K562 (cell line): Measurements from ENCODE around the gene RNF152. TPM values are rescaled to one million over a fixed set of nuclear protein-coding genes. Genes with fewer than 3 reads are reported as not detected.

Experiments used
- ATAC-seq: fragments of 200-7000 bp; cut with Tn5 transposase; 3 replicates; pipeline ENCODE4 v1.9.1; 2020; ENCODE audit warnings: moderate library complexity
- BruUV-seq: library from RNA; stranded (reverse); fragments of 400-500 nt; replicated peaks from 2 replicates; lab custom pipeline; 2021; lab: Mats Ljungman, UMichigan
- CTCF ChIA-PET: fragments of 300-600 bp; formaldehyde crosslinking; extraction: SDS; loops from one replicate; lab custom pipeline; 2021; ENCODE audit warnings: low intra/inter-chr PET ratio; lab: Yijun Ruan, JAX
- POLR2A ChIA-PET: fragments of 300-600, 350-650 bp; sonication (Branson Sonifier 250); formaldehyde crosslinking; extraction: SDS; loops from one replicate; lab custom pipeline; 2021; ENCODE audit warnings: antibody characterized with exemption, inconsistent platforms; lab: Yijun Ruan, JAX
- DNase-seq, 4 experiments: peaks; one replicate each; pipeline versions ENCODE4 v3.0.0 to v3.0.0-alpha.2; 2011 to 2018; ENCODE audit warnings: low spot score in 3 of 4, mixed read lengths in 3 of 4; ENCODE audit errors: extremely low read depth in 1 of 4
- FAIRE-seq: peaks from 2 replicates; lab custom pipeline; 2011; peaks lifted over from hg19 to GRCh38; lab: Jason Lieb, UNC
- H2AFZ ChIP-seq: 2 replicates; pipeline ENCODE4 v1.6.0; 2011; ENCODE audit warnings: low read depth, low read length, control low read depth, inconsistent platforms
- H3K27ac ChIP-seq: fragments of 200-600 bp; 3 replicates; pipeline ENCODE4 v1.8.0; 2011; ENCODE audit warnings: low read depth, mild to moderate bottlenecking, control low read depth, inconsistent platforms, low read length, moderate library complexity, mixed read lengths; ENCODE audit errors: extremely low read depth
- H3K27me3 ChIP-seq, 2 experiments: fragments of 300-600 bp in 1 of 2; 2 replicates in 1 of 2; 3 replicates in 1 of 2; pipeline versions ENCODE4 v1.6.0 to v1.8.0; 2011; ENCODE audit warnings: inconsistent platforms in 2 of 2, low read length in 2 of 2, mild to moderate bottlenecking in 1 of 2, mixed read lengths in 1 of 2, moderate library complexity in 1 of 2; ENCODE audit not compliant: control insufficient read depth in 2 of 2, insufficient read depth in 2 of 2
- H3K36me3 ChIP-seq: fragments of 300-600 bp; 3 replicates; pipeline ENCODE4 v1.8.0; 2011; ENCODE audit warnings: mild to moderate bottlenecking, low read length, inconsistent platforms; ENCODE audit not compliant: control insufficient read depth, insufficient read depth
- H3K4me1 ChIP-seq, 2 experiments: fragments of 200-600 bp in 1 of 2; replicated peaks in 1 of 2; 2 replicates in 1 of 2; 3 replicates in 1 of 2; pipeline versions ENCODE4 v1.5.1 to v1.8.0; 2011; ENCODE audit warnings: inconsistent platforms in 2 of 2, low read length in 2 of 2, mild to moderate bottlenecking in 1 of 2, mixed read lengths in 1 of 2, moderate library complexity in 1 of 2; ENCODE audit not compliant: control insufficient read depth in 2 of 2, insufficient read depth in 2 of 2
- H3K4me2 ChIP-seq: 2 replicates; pipeline ENCODE4 v1.6.1; 2011; ENCODE audit warnings: low read length, control low read depth, inconsistent platforms, mixed read lengths; ENCODE audit not compliant: insufficient read depth
- H3K4me3 ChIP-seq: fragments of 200-600 bp; sonication (generic), shearing (Covaris generic); 2 replicates; pipeline ENCODE4 v1.5.1; 2016; ENCODE audit warnings: control low read depth, inconsistent platforms
- H3K79me2 ChIP-seq: fragments of 200-600 bp; 3 replicates; pipeline ENCODE4 v1.8.0; 2011; ENCODE audit warnings: low read length, inconsistent platforms; ENCODE audit not compliant: control insufficient read depth, insufficient read depth
- H3K9ac ChIP-seq, 2 experiments: 2 replicates each; pipeline versions ENCODE4 v1.6.0 to v1.6.1; 2011; ENCODE audit warnings: low read depth in 2 of 2, low read length in 2 of 2, control low read depth in 1 of 2, inconsistent platforms in 1 of 2, mild to moderate bottlenecking in 1 of 2, mixed read lengths in 1 of 2; ENCODE audit not compliant: insufficient read depth in 1 of 2
- H3K9me1 ChIP-seq: one replicate; pipeline ENCODE4 v1.6.0; 2011; ENCODE audit warnings: inconsistent platforms, mild to moderate bottlenecking, low read length, moderate library complexity; ENCODE audit not compliant: control insufficient read depth, insufficient read depth
- H3K9me3 ChIP-seq: replicated peaks from 2 replicates; pipeline ENCODE4 v1.5.1; 2011; ENCODE audit warnings: low read depth, low read length, inconsistent platforms; ENCODE audit not compliant: control insufficient read depth, insufficient read depth
- H4K20me1 ChIP-seq: replicated peaks from 2 replicates; pipeline ENCODE4 v1.6.1; 2011; ENCODE audit warnings: low read length, inconsistent platforms, mixed read lengths; ENCODE audit not compliant: control insufficient read depth, insufficient read depth
- CTBP1 ChIP-seq: fragments of 450-650 bp; IDR thresholded peaks from 2 replicates; pipeline ENCODE4 v1.6.1; 2016; ENCODE audit warnings: borderline replicate concordance
- HDAC2 ChIP-seq: fragments of 450-650 bp; IDR thresholded peaks from 2 replicates; pipeline ENCODE4 v1.6.1; 2016; ENCODE audit warnings: mild to moderate bottlenecking
- MCM5 ChIP-seq: fragments of 450-650 bp; IDR thresholded peaks from 2 replicates; pipeline ENCODE4 v1.6.1; 2016; ENCODE audit warnings: low read depth
- XRCC5 ChIP-seq: fragments of 200-400 bp; formaldehyde crosslinking; IDR thresholded peaks from 2 replicates; pipeline ENCODE4 v1.6.1; 2017; ENCODE audit warnings: low read depth, mild to moderate bottlenecking, low read length
- WGBS: fragments of 100-300 bp; shearing (Covaris generic); methylation state at CpG from one replicate; pipeline ENCODE4 v1.1.6; 2016; ENCODE audit warnings: low coverage, mixed read lengths; ENCODE audit not compliant: insufficient coverage; ENCODE audit errors: missing lambda C conversion rate; 5-methylcytosine and 5-hydroxymethylcytosine counted together
- in situ Hi-C: fragments of 300-500 bp; cut with MboI; formaldehyde crosslinking; loops from 4 replicates; pipeline ENCODE4 v1.15.0; 2018; ENCODE audit warnings: inconsistent platforms, mixed read lengths
- intact Hi-C: fragments of 100-400 bp; cut with micrococcal nuclease; formaldehyde crosslinking; loops from 2 replicates; pipeline ENCODE4 v1.14.2; 2022
- polyA plus RNA-seq, 8 experiments: library from polyadenylated mRNA; depleted of rRNA in 4 of 8; stranded (reverse) in 5 of 8; unstranded in 3 of 8; fragments of >200 nt; fragmentation: Nextera tagmentation in 2 of 8; fragmentation: Illumina TruSeq in 1 of 8; extraction: Ambion mirVana in 2 of 8; extraction: Trizol in 1 of 8; gene quantifications; 2 replicates each; pipeline versions ENCODE4 v1.2.1 to v1.2.3, GENCODE V29; 2011 to 2014; ENCODE audit warnings: inconsistent platforms in 1 of 8, missing spikeins in 1 of 8
- total RNA-seq, 7 experiments: library from RNA; depleted of rRNA in 6 of 7; stranded (reverse); fragments of >200 nt in 6 of 7; fragmentation: Illumina TruSeq in 2 of 7; extraction: Trizol in 2 of 7; gene quantifications; 2 replicates each; pipeline versions ENCODE4 v1.2.1 to v1.2.3, GENCODE V29; 2011 to 2021; ENCODE audit warnings: low replicate concordance in 1 of 7
- TF ChIP-seq, protein P1 (sequence below), 2 experiments: fragments of 450-650 bp in 1 of 2; sonication (generic) in 1 of 2; formaldehyde crosslinking; conservative IDR thresholded peaks; 2 replicates each; pipeline versions ENCODE4 v1.4.0 to v1.8.1; 2020 to 2022; ENCODE audit warnings: mild to moderate bottlenecking in 1 of 2, missing genetic modification reagents in 1 of 2

The RNF152 gene
- total and polyA plus RNA-seq, 9 of the 15 experiments (the other 6 are each of a cell fraction or from before 2014, with no cell fraction given), result 0.04 to 0.05 TPM; not detected in 7

DNA sequence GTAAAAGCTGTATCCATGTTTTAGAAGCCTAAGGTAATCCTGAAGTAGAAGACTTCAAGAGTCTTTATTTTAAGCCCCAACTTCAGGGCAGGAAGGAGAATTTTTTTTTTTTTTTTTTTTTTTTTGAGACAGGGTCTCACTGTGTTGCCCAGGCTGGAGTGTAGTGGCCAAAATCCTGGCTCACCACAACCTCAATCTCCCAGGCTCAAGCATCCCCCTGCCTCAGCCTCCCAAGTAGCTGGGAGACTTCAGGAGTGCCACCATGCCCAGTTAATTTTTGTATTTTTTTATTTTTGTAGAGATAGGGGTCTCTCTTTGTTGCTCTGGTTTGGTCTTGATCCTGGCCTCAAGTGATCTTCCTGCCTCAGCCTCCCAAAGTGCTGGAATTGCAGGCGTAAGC, 3.3 kb upstream of the RNF152 start:
- in situ Hi-C loops (no loop called here), intact Hi-C loops (no loop called here)
- H3K4me2 ChIP-seq, result no peak overlapping the region
- H3K9ac ChIP-seq, result no peak overlapping the region
- no peak overlapping the region for H3K4me3 ChIP-seq
- FAIRE-seq (no peak), DNase-seq (no peak), ATAC-seq (no peak)
- WGBS, result no CpG with 5 or more reads among the region's 1 CpG
- no peaks in the 10 kb centered on the region for H3K36me3 ChIP-seq
- H3K27me3 ChIP-seq, result peaks cover 0 to 11% of the 10 kb centered on the region in 2 experiments; a peak in 1 of 5 replicates
- ChIA-PET POLR2A (interaction anchor here (0.8 kb wide), 1 partner anchor 29 kb away, joined by 3 read pairs; no protein-coding TSS in a partner anchor), CTCF (no interaction called here)
- TF ChIP-seq, protein P1, sequence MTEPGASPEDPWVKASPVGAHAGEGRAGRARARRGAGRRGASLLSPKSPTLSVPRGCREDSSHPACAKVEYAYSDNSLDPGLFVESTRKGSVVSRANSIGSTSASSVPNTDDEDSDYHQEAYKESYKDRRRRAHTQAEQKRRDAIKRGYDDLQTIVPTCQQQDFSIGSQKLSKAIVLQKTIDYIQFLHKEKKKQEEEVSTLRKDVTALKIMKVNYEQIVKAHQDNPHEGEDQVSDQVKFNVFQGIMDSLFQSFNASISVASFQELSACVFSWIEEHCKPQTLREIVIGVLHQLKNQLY (CRISPR knock-in tag; conservative IDR thresholded peaks at IDR 0.05), result no peak
- TF ChIP-seq XRCC5 (no peak), CTBP1 (no peak), MCM5 (no peak), HDAC2 (no peak)
- no peaks in the 10 kb centered on the region for H3K9me3 ChIP-seq
- H3K9me1 ChIP-seq, result no peaks in the 10 kb centered on the region
- no TSS peak for BruUV-seq
- no peaks in the 10 kb centered on the region for H3K79me2 ChIP-seq
- H3K27ac ChIP-seq, result no peak overlapping the region
- H3K4me1 ChIP-seq, result peaks cover 0 to 15% of the 10 kb centered on the region in 2 experiments; a peak in 4 of 5 replicates
- no peaks in the 10 kb centered on the region for H4K20me1 ChIP-seq
- H2AFZ ChIP-seq, result no peak overlapping the region
